Neuronal stem cell (in vitro differentiated cells): ENCODE measurements around the gene MRPL39.

Source experiments
- DNase-seq: peaks from one replicate; pipeline ENCODE4 v3.0.0-alpha.2; 2013; ENCODE audit warnings: low spot score
- H2AFZ ChIP-seq: one replicate; pipeline ENCODE4 v1.6.1; 2013; ENCODE audit warnings: mild to moderate bottlenecking, low read length, inconsistent platforms
- H2AK5ac ChIP-seq: 2 replicates; pipeline ENCODE4 v1.6.1; 2013; ENCODE audit warnings: low read depth, mild to moderate bottlenecking, inconsistent platforms, low read length, moderate library complexity, mixed read lengths
- H2BK120ac ChIP-seq: 2 replicates; pipeline ENCODE4 v1.6.1; 2013; ENCODE audit warnings: low read depth, mild to moderate bottlenecking, inconsistent platforms, low read length, moderate library complexity, mixed read lengths
- H2BK12ac ChIP-seq: one replicate; pipeline ENCODE4 v1.6.1; 2013; ENCODE audit warnings: low read length, inconsistent platforms
- H2BK15ac ChIP-seq: 2 replicates; pipeline ENCODE4 v1.6.1; 2013; ENCODE audit warnings: mild to moderate bottlenecking, low read length, inconsistent platforms, mixed read lengths
- H2BK5ac ChIP-seq: one replicate; pipeline ENCODE4 v1.6.1; 2013; ENCODE audit warnings: inconsistent platforms, mild to moderate bottlenecking, low read length, moderate library complexity
- H3K14ac ChIP-seq: one replicate; pipeline ENCODE4 v1.6.1; 2013; ENCODE audit warnings: low read length, inconsistent platforms
- H3K18ac ChIP-seq: 2 replicates; pipeline ENCODE4 v1.6.1; 2013; ENCODE audit warnings: low read length, inconsistent platforms
- H3K23ac ChIP-seq: 2 replicates; pipeline ENCODE4 v1.6.1; 2013; ENCODE audit warnings: low read depth, mild to moderate bottlenecking, mixed read lengths, low read length, inconsistent platforms; ENCODE audit not compliant: poor library complexity
- H3K27ac ChIP-seq: replicated peaks from 3 replicates; pipeline ENCODE4 v1.5.1; 2013; ENCODE audit warnings: low read length, inconsistent platforms
- H3K27me3 ChIP-seq, 3 experiments: 2 replicates each; pipeline ENCODE4 v1.6.1; 2013; ENCODE audit warnings: low read length in 3 of 3, mild to moderate bottlenecking in 2 of 3, inconsistent platforms in 1 of 3, low read depth in 1 of 3, mixed read lengths in 1 of 3, moderate library complexity in 1 of 3; ENCODE audit not compliant: control insufficient read depth in 3 of 3, insufficient read depth in 3 of 3
- H3K36me3 ChIP-seq, 2 donors: replicated peaks in 1 of 2; 2 replicates each; pipeline ENCODE4 v1.6.1; 2013; ENCODE audit warnings: low read length in 2 of 2; ENCODE audit not compliant: control insufficient read depth in 2 of 2, insufficient read depth in 2 of 2
- H3K4ac ChIP-seq: 2 replicates; pipeline ENCODE4 v1.6.1; 2013; ENCODE audit warnings: inconsistent platforms, mild to moderate bottlenecking, low read length, moderate library complexity
- H3K4me1 ChIP-seq, 2 donors: 1 replicate in 1 of 2; 2 replicates in 1 of 2; pipeline ENCODE4 v1.6.1; 2013; ENCODE audit warnings: low read length in 2 of 2, low read depth in 1 of 2; ENCODE audit not compliant: control insufficient read depth in 2 of 2, insufficient read depth in 1 of 2
- H3K4me2 ChIP-seq: one replicate; pipeline ENCODE4 v1.6.1; 2013; ENCODE audit warnings: mild to moderate bottlenecking, low read length, inconsistent platforms; ENCODE audit not compliant: insufficient read depth, poor library complexity, severe bottlenecking
- H3K4me3 ChIP-seq, 2 donors: 2 replicates each; pipeline ENCODE4 v1.5.1; 2013; ENCODE audit warnings: low read length in 2 of 2, mild to moderate bottlenecking in 2 of 2, inconsistent platforms in 1 of 2, moderate library complexity in 1 of 2
- H3K79me1 ChIP-seq: one replicate; pipeline ENCODE4 v1.6.1; 2013; ENCODE audit warnings: low read depth, mild to moderate bottlenecking, inconsistent platforms, low read length, moderate library complexity
- H3K9ac ChIP-seq: one replicate; pipeline ENCODE4 v1.6.1; 2013; ENCODE audit warnings: mild to moderate bottlenecking, low read depth, low read length, inconsistent platforms; ENCODE audit not compliant: poor library complexity
- H3K9me3 ChIP-seq, 2 donors: replicated peaks in 1 of 2; 2 replicates each; pipeline versions ENCODE3 to v1.6.1; 2013; ENCODE audit warnings: low read length in 2 of 2, mild to moderate bottlenecking in 2 of 2, inconsistent platforms in 1 of 2, low read depth in 1 of 2, mixed read lengths in 1 of 2, moderate library complexity in 1 of 2; ENCODE audit not compliant: control insufficient read depth in 2 of 2, insufficient read depth in 1 of 2
- H4K8ac ChIP-seq: one replicate; pipeline ENCODE4 v1.6.1; 2013; ENCODE audit warnings: low read depth, mild to moderate bottlenecking, inconsistent platforms, low read length, moderate library complexity
- H4K91ac ChIP-seq: one replicate; pipeline ENCODE4 v1.6.1; 2013; ENCODE audit warnings: low read length, low read depth, mild to moderate bottlenecking, inconsistent platforms; ENCODE audit not compliant: poor library complexity
- WGBS, 2 donors: extraction: QIAGEN DNeasy Blood & Tissue Kit; methylation state at CpG; one replicate each; pipeline ENCODE4 v1.1.7; 2013; ENCODE audit warnings: missing lambda C conversion rate in 2 of 2, mixed read lengths in 1 of 2; ENCODE audit not compliant: insufficient read length in 2 of 2, insufficient replicate concordance in 1 of 2; ENCODE audit errors: extremely low coverage in 2 of 2; 5-methylcytosine and 5-hydroxymethylcytosine counted together

The MRPL39 gene

GRCh38 chr21:25541042-25541441 lies 66.2 kb downstream of the MRPL39 start:
- WGBS, 2 donors: no CpG with 5 or more reads among the region's 2 CpGs
- no peak overlapping the region for H3K18ac ChIP-seq
- H2BK120ac ChIP-seq: no peak overlapping the region
- H3K4me2 ChIP-seq: no peak overlapping the region
- no peak overlapping the region for H2BK15ac ChIP-seq
- DNase-seq: no peak
- no peaks in the 10 kb centered on the region for H3K27me3 ChIP-seq
- H3K4me1 ChIP-seq: no peaks in the 10 kb centered on the region
- H2BK5ac ChIP-seq: no peak overlapping the region
- H3K14ac ChIP-seq: no peak overlapping the region
- H3K36me3 ChIP-seq: no peaks in the 10 kb centered on the region
- H3K23ac ChIP-seq: no peak overlapping the region
- no peak overlapping the region for H3K27ac ChIP-seq
- H3K4me3 ChIP-seq: no peak overlapping the region
- peaks cover 2% of the 10 kb centered on the region for H3K79me1 ChIP-seq
- no peak overlapping the region for H4K91ac ChIP-seq
- no peak overlapping the region for H2AK5ac ChIP-seq
- H3K9me3 ChIP-seq: peaks cover 2 to 3% of the 10 kb centered on the region in 2 donors
- no peak overlapping the region for H3K9ac ChIP-seq
- H3K4ac ChIP-seq: no peak overlapping the region
- no peak overlapping the region for H4K8ac ChIP-seq
- no peak overlapping the region for H2BK12ac ChIP-seq
- H2AFZ ChIP-seq: no peak overlapping the region

GRCh38 chr21:25539606-25540005 lies 67.7 kb downstream of the MRPL39 start:
- peaks cover 0 to 2% of the 10 kb centered on the region in 2 donors for H3K9me3 ChIP-seq
- H2BK15ac ChIP-seq: peak overlapping the region; percentile 49
- no peak overlapping the region for H3K18ac ChIP-seq
- no peak overlapping the region for H3K9ac ChIP-seq
- no peak overlapping the region for H2BK12ac ChIP-seq
- no peak overlapping the region for H3K4me3 ChIP-seq
- H4K8ac ChIP-seq: no peak overlapping the region
- H3K79me1 ChIP-seq: peaks cover 2% of the 10 kb centered on the region
- no peak overlapping the region for H3K23ac ChIP-seq
- H3K14ac ChIP-seq: peak overlapping the region; percentile 94
- no peak for DNase-seq
- no peak overlapping the region for H3K4ac ChIP-seq
- no peak overlapping the region for H2BK120ac ChIP-seq
- H3K4me1 ChIP-seq: no peaks in the 10 kb centered on the region
- WGBS, 2 donors: no CpG with 5 or more reads among the region's 3 CpGs
- no peak overlapping the region for H2AFZ ChIP-seq
- no peak overlapping the region for H3K4me2 ChIP-seq
- no peaks in the 10 kb centered on the region for H3K27me3 ChIP-seq
- no peak overlapping the region for H3K27ac ChIP-seq
- no peak overlapping the region for H2AK5ac ChIP-seq
- H4K91ac ChIP-seq: no peak overlapping the region
- peak overlapping the region; percentile 87 for H2BK5ac ChIP-seq
- no peaks in the 10 kb centered on the region for H3K36me3 ChIP-seq

DNA sequence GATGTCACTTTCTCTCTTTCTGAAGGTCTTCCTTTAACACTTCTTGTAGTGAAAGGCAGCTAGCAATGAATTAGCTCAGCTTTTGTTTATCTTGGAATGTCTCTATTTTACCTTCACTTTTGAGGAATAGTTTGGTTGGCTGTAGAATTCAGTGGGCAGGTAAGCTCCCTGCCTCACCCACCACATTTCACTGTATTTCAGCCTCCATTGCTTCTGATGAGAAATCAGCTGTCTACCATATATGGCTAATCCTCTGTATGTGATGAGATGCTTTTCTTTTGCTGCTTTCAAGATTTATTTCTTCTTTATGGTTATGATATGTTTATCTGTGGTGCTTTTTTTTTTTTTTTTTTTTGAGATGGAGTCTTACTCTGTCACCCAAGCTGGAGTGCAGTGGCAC lies 70.1 kb downstream of the MRPL39 start:
- H3K27me3 ChIP-seq: no peaks in the 10 kb centered on the region
- no peak overlapping the region for H2BK120ac ChIP-seq
- no peaks in the 10 kb centered on the region for H3K4me1 ChIP-seq
- H2AFZ ChIP-seq: no peak overlapping the region
- H2BK5ac ChIP-seq: no peak overlapping the region
- no peaks in the 10 kb centered on the region for H3K79me1 ChIP-seq
- H2BK15ac ChIP-seq: no peak overlapping the region
- no peak overlapping the region for H4K91ac ChIP-seq
- no peak overlapping the region for H2BK12ac ChIP-seq
- no peaks in the 10 kb centered on the region for H3K36me3 ChIP-seq
- no peak overlapping the region for H3K4me2 ChIP-seq
- no peak overlapping the region for H3K27ac ChIP-seq
- DNase-seq: no peak
- H4K8ac ChIP-seq: no peak overlapping the region
- H2AK5ac ChIP-seq: no peak overlapping the region
- no peak overlapping the region for H3K4ac ChIP-seq
- no peak overlapping the region for H3K9ac ChIP-seq
- H3K9me3 ChIP-seq: no peaks in the 10 kb centered on the region
- no peak overlapping the region for H3K23ac ChIP-seq
- H3K18ac ChIP-seq: no peak overlapping the region
- no peak overlapping the region for H3K14ac ChIP-seq
- H3K4me3 ChIP-seq: no peak overlapping the region

- H2AFZ ChIP-seq: no peak overlapping the region
- no peak overlapping the region for H2BK120ac ChIP-seq
- no peak overlapping the region for H3K27ac ChIP-seq
- no peak overlapping the region for H3K9ac ChIP-seq
- H4K91ac ChIP-seq: no peak overlapping the region
- H3K4me2 ChIP-seq: no peak overlapping the region
- H3K14ac ChIP-seq: no peak overlapping the region
- no peak overlapping the region for H3K18ac ChIP-seq
- no peak overlapping the region for H3K4ac ChIP-seq
- no peak for DNase-seq
- H3K4me1 ChIP-seq: no peaks in the 10 kb centered on the region
- no peaks in the 10 kb centered on the region for H3K79me1 ChIP-seq
- H2BK12ac ChIP-seq: no peak overlapping the region
- no peaks in the 10 kb centered on the region for H3K36me3 ChIP-seq
- no peak overlapping the region for H3K4me3 ChIP-seq
- H4K8ac ChIP-seq: no peak overlapping the region
- H3K9me3 ChIP-seq: no peaks in the 10 kb centered on the region
- H2BK15ac ChIP-seq: no peak overlapping the region
- no peak overlapping the region for H3K23ac ChIP-seq
- H2AK5ac ChIP-seq: no peak overlapping the region
- H3K27me3 ChIP-seq: no peaks in the 10 kb centered on the region
- H2BK5ac ChIP-seq: no peak overlapping the region
Observed at GRCh38 chr21:25536752-25537151, 70.5 kb downstream of the MRPL39 start.
